ENCODE results near the gene BICD1.
A peak's percentile ranks its signal among the peaks of the same experiment; 100 is the strongest.

BICD1 gene

GRCh38 chr12:32104572-32105355 is 1.9 kb upstream of the BICD1 start:
- H3K4me3 ChIP-seq (replicated peaks; ENCODE audit: insufficient read depth, low read length): no peak overlapping the region
- H3K27me3 ChIP-seq (ENCODE audit: insufficient read depth, poor library complexity, severe bottlenecking): no peaks in the 10 kb centered on the region
- TF ChIP-seq POLR2AphosphoS5 (IDR thresholded peaks at IDR 0.05; ENCODE audit: low read depth): no peak
- no peak for TF ChIP-seq SPI1 (IDR thresholded peaks at IDR 0.05; ENCODE audit: borderline replicate concordance, low read depth)
- no peak for TF ChIP-seq REST (IDR thresholded peaks at IDR 0.05; ENCODE audit: insufficient replicate concordance, low read depth)
- TF ChIP-seq CTCF (IDR thresholded peaks at IDR 0.05; ENCODE audit: insufficient read depth, low read length): no peak
- no peak for TF ChIP-seq GABPA (IDR thresholded peaks at IDR 0.05; ENCODE audit: low read depth)
- DNase-seq (ENCODE audit: low read depth in 1 of 2, low spot score in 1 of 2): no peak
- H3K27ac ChIP-seq (replicated peaks): no peak overlapping the region

- no peak overlapping the region; the same call in 1 of the 2 replicates for H3K27ac ChIP-seq (replicated peaks)
- TF ChIP-seq CTCF (IDR thresholded peaks at IDR 0.05; ENCODE audit: insufficient read depth, low read length) (no peak), SPI1 (IDR thresholded peaks at IDR 0.05; ENCODE audit: borderline replicate concordance, low read depth) (no peak), POLR2AphosphoS5 (IDR thresholded peaks at IDR 0.05; ENCODE audit: low read depth) (no peak), REST (IDR thresholded peaks at IDR 0.05; ENCODE audit: insufficient replicate concordance, low read depth) (no peak), GABPA (IDR thresholded peaks at IDR 0.05; ENCODE audit: low read depth) (no peak)
- H3K27me3 ChIP-seq (ENCODE audit: insufficient read depth, poor library complexity, severe bottlenecking): no peaks in the 10 kb centered on the region
- DNase-seq (ENCODE audit: low read depth in 1 of 2, low spot score in 1 of 2): no peak
- H3K4me3 ChIP-seq (replicated peaks; ENCODE audit: insufficient read depth, low read length): peak overlapping the region; percentile 83
Observed at GRCh38 chr12:32105986-32106516, 596 bp upstream of the BICD1 start.

GRCh38 chr12:32107359-32108267 is 966 bp downstream of the BICD1 start:
- Histone ChIP-seq H3K27me3 (ENCODE audit: insufficient read depth, poor library complexity, severe bottlenecking) (no peaks in the 10 kb centered on the region), H3K4me3 (replicated peaks; ENCODE audit: insufficient read depth, low read length) (peak overlapping the region; percentile 83), H3K27ac (replicated peaks) (peak overlapping the region; percentile 53)
- TF ChIP-seq REST (IDR thresholded peaks at IDR 0.05; ENCODE audit: insufficient replicate concordance, low read depth): no peak
- no peak for TF ChIP-seq SPI1 (IDR thresholded peaks at IDR 0.05; ENCODE audit: borderline replicate concordance, low read depth)
- TF ChIP-seq GABPA (IDR thresholded peaks at IDR 0.05; ENCODE audit: low read depth): no peak
- TF ChIP-seq CTCF (IDR thresholded peaks at IDR 0.05; ENCODE audit: insufficient read depth, low read length): no peak
- no peak for TF ChIP-seq POLR2AphosphoS5 (IDR thresholded peaks at IDR 0.05; ENCODE audit: low read depth)
- DNase-seq (ENCODE audit: low read depth in 1 of 2, low spot score in 1 of 2): no peak

Data from HL-60 (cell line).